ENCODE data around the gene EPB41L2.
"Not testable (repeated sequence)": the region's sequence is repeated elsewhere in the genome, so short reads cannot be mapped to it uniquely, and the experiment has no call there.

Gene EPB41L2

GRCh38 chr6:130810307-130811030 lies 252.6 kb downstream of the EPB41L2 start:
- no peaks in the 10 kb centered on the region for H3K4me1 ChIP-seq (ENCODE audit: control insufficient read depth, insufficient read depth, low read length, poor library complexity, severe bottlenecking)
- no peak for DNase-seq
- no peak overlapping the region for H3K27ac ChIP-seq (ENCODE audit: insufficient read depth, low read length, poor library complexity, severe bottlenecking)
- H3K27me3 ChIP-seq (replicated peaks; ENCODE audit: control insufficient read depth, insufficient read depth, low read length, poor library complexity, severe bottlenecking), result no peaks in the 10 kb centered on the region
- no peak overlapping the region for H3K4me3 ChIP-seq (ENCODE audit: insufficient read depth, low read depth, low read length, poor library complexity, severe bottlenecking)
- H3K36me3 ChIP-seq (ENCODE audit: control insufficient read depth, insufficient read depth, low read length), result no peaks in the 10 kb centered on the region
- H3K9me3 ChIP-seq (ENCODE audit: control insufficient read depth, low read length), result no peaks in the 10 kb centered on the region

- not testable (repeated sequence) for H3K4me1 ChIP-seq (ENCODE audit: control insufficient read depth, insufficient read depth, low read length, poor library complexity, severe bottlenecking); H3K27me3 ChIP-seq (replicated peaks; ENCODE audit: control insufficient read depth, insufficient read depth, low read length, poor library complexity, severe bottlenecking); H3K4me3 ChIP-seq (ENCODE audit: insufficient read depth, low read depth, low read length, poor library complexity, severe bottlenecking); H3K36me3 ChIP-seq (ENCODE audit: control insufficient read depth, insufficient read depth, low read length); H3K9me3 ChIP-seq (ENCODE audit: control insufficient read depth, low read length); H3K27ac ChIP-seq (ENCODE audit: insufficient read depth, low read length, poor library complexity, severe bottlenecking); DNase-seq
These were observed 261.7 kb downstream of the EPB41L2 start for GRCh38 chr6:130801368-130801767.

- Histone ChIP-seq H3K9me3 (ENCODE audit: control insufficient read depth, low read length) (no peaks in the 10 kb centered on the region), H3K36me3 (ENCODE audit: control insufficient read depth, insufficient read depth, low read length) (no peaks in the 10 kb centered on the region), H3K4me1 (ENCODE audit: control insufficient read depth, insufficient read depth, low read length, poor library complexity, severe bottlenecking) (no peaks in the 10 kb centered on the region)
These were observed 266.0 kb downstream of the EPB41L2 start for GRCh38 chr6:130797061-130797460.

GRCh38 chr6:130796313-130796905 lies 266.6 kb downstream of the EPB41L2 start:
- no peak overlapping the region for H3K4me3 ChIP-seq (ENCODE audit: insufficient read depth, low read depth, low read length, poor library complexity, severe bottlenecking)
- no peak for DNase-seq
- no peaks in the 10 kb centered on the region for H3K36me3 ChIP-seq (ENCODE audit: control insufficient read depth, insufficient read depth, low read length)

More at GRCh38 chr6:130797061-130797460, 266.0 kb downstream of the EPB41L2 start:
- no peak for DNase-seq
- H3K4me3 ChIP-seq (ENCODE audit: insufficient read depth, low read depth, low read length, poor library complexity, severe bottlenecking), result no peak overlapping the region
- no peaks in the 10 kb centered on the region for H3K27me3 ChIP-seq (replicated peaks; ENCODE audit: control insufficient read depth, insufficient read depth, low read length, poor library complexity, severe bottlenecking)
- no peak overlapping the region for H3K27ac ChIP-seq (ENCODE audit: insufficient read depth, low read length, poor library complexity, severe bottlenecking)

GRCh38 chr6:130794738-130795137 lies 268.3 kb downstream of the EPB41L2 start:
- no peaks in the 10 kb centered on the region for H3K27me3 ChIP-seq (replicated peaks; ENCODE audit: control insufficient read depth, insufficient read depth, low read length, poor library complexity, severe bottlenecking)
- no peak overlapping the region for H3K27ac ChIP-seq (ENCODE audit: insufficient read depth, low read length, poor library complexity, severe bottlenecking)
- DNase-seq, result no peak
- H3K9me3 ChIP-seq (ENCODE audit: control insufficient read depth, low read length), result no peaks in the 10 kb centered on the region
- H3K36me3 ChIP-seq (ENCODE audit: control insufficient read depth, insufficient read depth, low read length), result no peaks in the 10 kb centered on the region
- H3K4me3 ChIP-seq (ENCODE audit: insufficient read depth, low read depth, low read length, poor library complexity, severe bottlenecking), result no peak overlapping the region
- H3K4me1 ChIP-seq (ENCODE audit: control insufficient read depth, insufficient read depth, low read length, poor library complexity, severe bottlenecking), result no peaks in the 10 kb centered on the region

More at GRCh38 chr6:130796313-130796905, 266.6 kb downstream of the EPB41L2 start:
- no peaks in the 10 kb centered on the region for H3K9me3 ChIP-seq (ENCODE audit: control insufficient read depth, low read length)
- no peaks in the 10 kb centered on the region for H3K4me1 ChIP-seq (ENCODE audit: control insufficient read depth, insufficient read depth, low read length, poor library complexity, severe bottlenecking)
- H3K27me3 ChIP-seq (replicated peaks; ENCODE audit: control insufficient read depth, insufficient read depth, low read length, poor library complexity, severe bottlenecking), result no peaks in the 10 kb centered on the region
- no peak overlapping the region for H3K27ac ChIP-seq (ENCODE audit: insufficient read depth, low read length, poor library complexity, severe bottlenecking)

GRCh38 chr6:130794010-130794697 lies 268.9 kb downstream of the EPB41L2 start:
- DNase-seq, result no peak
- Histone ChIP-seq H3K4me3 (ENCODE audit: insufficient read depth, low read depth, low read length, poor library complexity, severe bottlenecking) (no peak overlapping the region), H3K9me3 (ENCODE audit: control insufficient read depth, low read length) (no peaks in the 10 kb centered on the region), H3K36me3 (ENCODE audit: control insufficient read depth, insufficient read depth, low read length) (no peaks in the 10 kb centered on the region), H3K4me1 (ENCODE audit: control insufficient read depth, insufficient read depth, low read length, poor library complexity, severe bottlenecking) (no peaks in the 10 kb centered on the region), H3K27ac (ENCODE audit: insufficient read depth, low read length, poor library complexity, severe bottlenecking) (no peak overlapping the region), H3K27me3 (replicated peaks; ENCODE audit: control insufficient read depth, insufficient read depth, low read length, poor library complexity, severe bottlenecking) (no peaks in the 10 kb centered on the region)

All from effector memory CD4-positive, alpha-beta T cell (primary cell).